Measurements from ENCODE around the gene SLIT3.
"Not testable (repeated sequence)": the region's sequence is repeated elsewhere in the genome, so short reads cannot be mapped to it uniquely, and the experiment has no call there.

SLIT3 gene

GRCh38 chr5:169149317-169149716 is 151.6 kb downstream of the SLIT3 start:
- DNase-seq (ENCODE audit: low read depth in 1 of 2, low spot score in 1 of 2), result no peak

GRCh38 chr5:169148138-169148740 is 152.7 kb downstream of the SLIT3 start:
- DNase-seq (ENCODE audit: low read depth in 1 of 2, low spot score in 1 of 2), result no peak

DNA sequence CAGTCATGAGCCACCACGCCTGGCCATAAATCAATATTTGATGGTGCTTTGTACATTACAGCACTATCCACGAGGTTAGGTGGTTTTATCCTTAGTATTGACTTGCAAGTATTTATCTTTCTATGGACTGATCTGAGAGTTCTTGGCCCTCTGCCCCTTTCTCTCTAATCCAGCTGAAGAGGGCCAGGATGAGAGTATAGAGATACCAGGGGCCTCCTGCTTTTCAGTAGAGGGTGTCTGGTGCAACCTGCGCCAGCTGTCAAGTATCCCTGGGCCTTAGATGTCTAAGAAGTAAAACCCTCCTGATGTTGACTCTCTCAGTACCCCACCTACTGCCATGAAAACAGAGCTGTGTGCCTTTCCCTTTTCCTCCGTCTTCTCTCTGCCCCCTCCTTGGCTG is 153.4 kb downstream of the SLIT3 start:
- no peak for DNase-seq (ENCODE audit: low read depth in 1 of 2, low spot score in 1 of 2)

GRCh38 chr5:169146158-169146557 is 154.8 kb downstream of the SLIT3 start:
- no peak for DNase-seq (ENCODE audit: low read depth in 1 of 2, low spot score in 1 of 2)

- DNase-seq (ENCODE audit: low read depth in 1 of 2, low spot score in 1 of 2), result no peak
Measured at GRCh38 chr5:169142264-169142970, 158.5 kb downstream of the SLIT3 start.

- not testable (repeated sequence) for DNase-seq (ENCODE audit: low read depth in 1 of 2, low spot score in 1 of 2)
Measured at GRCh38 chr5:169140215-169140614, 160.7 kb downstream of the SLIT3 start.

GRCh38 chr5:169139480-169140050 is 161.4 kb downstream of the SLIT3 start:
- no peak for DNase-seq (ENCODE audit: low read depth in 1 of 2, low spot score in 1 of 2)

- DNase-seq (ENCODE audit: low read depth in 1 of 2, low spot score in 1 of 2), result no peak
Measured at GRCh38 chr5:169133531-169133930, 167.4 kb downstream of the SLIT3 start.

DNA sequence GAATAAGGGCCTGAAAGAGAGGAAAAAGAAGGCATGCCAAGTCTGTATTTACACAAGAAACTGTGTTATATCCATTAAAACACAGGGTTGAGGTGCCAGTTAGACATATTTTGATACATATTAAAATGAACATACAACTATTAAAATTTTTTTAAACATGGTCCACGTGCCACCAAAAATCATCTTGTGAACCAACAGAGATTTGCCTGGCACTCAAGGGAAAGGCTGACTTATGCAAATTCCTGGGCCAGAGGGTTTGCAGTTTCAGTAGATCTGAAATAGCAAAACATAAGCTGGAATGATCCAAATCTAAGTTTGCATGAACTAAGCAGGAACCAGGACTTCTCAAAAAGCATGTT is 168.7 kb downstream of the SLIT3 start:
- DNase-seq (ENCODE audit: low read depth in 1 of 2, low spot score in 1 of 2), result no peak

DNA sequence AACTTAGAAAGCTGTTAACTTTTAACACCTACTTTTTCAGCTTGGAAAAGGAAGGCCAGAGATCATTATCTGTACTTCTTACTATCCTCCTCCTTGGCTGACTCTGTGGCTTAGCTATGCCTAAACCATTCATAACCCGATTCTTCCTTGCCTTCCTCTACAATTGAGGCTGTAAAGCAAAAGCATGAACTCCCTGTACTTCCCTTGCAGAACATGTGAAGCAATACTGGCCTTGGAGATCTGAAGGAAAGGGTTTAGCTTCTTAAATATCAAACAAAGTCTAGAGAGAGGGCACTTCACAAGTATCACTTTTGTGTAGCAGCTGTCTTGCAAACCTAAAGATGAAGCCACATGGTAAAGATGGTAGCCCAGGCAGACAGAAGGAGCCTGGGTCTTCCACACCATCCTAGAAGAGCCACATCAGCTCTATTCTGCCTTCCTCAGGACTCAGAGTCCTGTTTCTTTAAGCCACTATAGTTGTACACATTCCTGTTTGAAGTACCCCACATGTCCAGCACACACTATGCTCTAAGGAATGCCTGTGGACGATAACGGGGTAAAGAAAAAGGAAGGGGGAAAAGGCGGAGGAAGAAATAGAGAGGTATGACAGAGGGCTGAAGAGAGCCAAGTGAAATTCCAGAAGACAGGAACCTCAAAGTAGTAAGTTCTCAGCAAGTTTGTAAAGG is 169.2 kb downstream of the SLIT3 start:
- no peak for DNase-seq (ENCODE audit: low read depth in 1 of 2, low spot score in 1 of 2)

- DNase-seq (ENCODE audit: low read depth in 1 of 2, low spot score in 1 of 2), result no peak
Measured at GRCh38 chr5:169128679-169129078, 172.3 kb downstream of the SLIT3 start.

DNA sequence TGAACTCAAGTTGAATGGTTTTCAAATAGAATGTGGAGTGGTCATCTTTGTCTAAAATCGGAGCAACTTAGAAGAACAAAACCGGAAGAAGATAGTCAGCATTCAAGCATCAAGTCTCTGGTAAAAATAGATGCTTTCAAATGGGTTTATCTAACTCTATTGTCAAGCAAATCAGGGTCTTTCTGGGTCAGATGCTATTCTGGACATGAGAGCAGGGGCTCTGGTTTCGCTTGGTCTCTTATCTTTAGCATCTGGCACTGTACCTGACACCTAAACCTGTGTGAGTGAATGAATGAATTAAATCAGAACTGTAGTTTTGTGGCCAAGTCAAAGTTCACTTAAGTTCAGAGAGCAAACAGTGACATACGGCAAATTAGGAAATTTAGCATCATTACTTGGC is 173.5 kb downstream of the SLIT3 start:
- DNase-seq (ENCODE audit: low read depth in 1 of 2, low spot score in 1 of 2), result no peak

DNA sequence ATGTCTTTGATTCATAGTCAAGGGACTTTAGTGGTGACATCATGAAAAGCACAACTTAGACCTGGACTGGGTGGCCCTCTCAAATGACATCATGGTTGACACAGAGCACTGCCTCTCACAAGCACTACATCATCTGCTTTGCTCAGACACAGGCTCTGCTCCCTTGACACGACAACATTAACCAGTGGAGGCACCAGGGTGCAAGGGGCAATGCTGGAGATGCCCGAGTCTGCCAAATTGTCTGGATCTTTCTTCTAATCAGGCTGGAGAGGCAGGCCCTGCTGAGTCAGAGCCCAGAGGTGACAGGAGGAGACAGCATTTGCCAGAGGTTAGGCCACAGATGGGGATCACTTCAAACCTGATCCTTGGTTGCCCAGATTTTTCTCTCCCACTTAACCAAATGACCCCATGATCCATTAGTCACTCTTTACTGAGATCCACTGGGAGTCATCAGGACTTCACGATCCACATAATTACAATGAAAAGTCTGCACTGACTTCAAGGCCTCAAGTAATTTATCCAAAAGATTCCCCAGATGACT is 174.4 kb downstream of the SLIT3 start:
- DNase-seq (ENCODE audit: low read depth in 1 of 2, low spot score in 1 of 2), result no peak

GRCh38 chr5:169125571-169125970 is 175.4 kb downstream of the SLIT3 start:
- DNase-seq (ENCODE audit: low read depth in 1 of 2, low spot score in 1 of 2), result no peak

DNA sequence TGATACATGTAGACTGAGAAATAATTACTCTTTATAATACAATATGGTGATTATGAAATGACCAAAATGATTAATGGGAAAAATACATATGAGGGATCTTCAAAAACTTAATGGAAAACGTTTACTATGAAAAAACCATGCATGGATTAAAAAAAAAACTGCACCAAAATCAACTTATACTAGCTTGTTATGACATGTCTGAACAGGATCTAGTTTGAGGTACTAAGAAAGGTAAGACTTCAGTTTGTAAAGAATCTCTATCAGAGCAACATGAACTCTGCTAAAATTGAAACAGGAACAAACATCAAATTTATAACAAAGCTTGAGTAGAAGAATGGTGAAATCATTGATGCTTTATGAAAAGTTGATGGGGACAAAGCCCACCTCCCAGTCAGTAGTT is 178.0 kb downstream of the SLIT3 start:
- no peak for DNase-seq (ENCODE audit: low read depth in 1 of 2, low spot score in 1 of 2)

- no peak for DNase-seq (ENCODE audit: low read depth in 1 of 2, low spot score in 1 of 2)
Measured at GRCh38 chr5:169121630-169122420, 179.1 kb downstream of the SLIT3 start.

DNA sequence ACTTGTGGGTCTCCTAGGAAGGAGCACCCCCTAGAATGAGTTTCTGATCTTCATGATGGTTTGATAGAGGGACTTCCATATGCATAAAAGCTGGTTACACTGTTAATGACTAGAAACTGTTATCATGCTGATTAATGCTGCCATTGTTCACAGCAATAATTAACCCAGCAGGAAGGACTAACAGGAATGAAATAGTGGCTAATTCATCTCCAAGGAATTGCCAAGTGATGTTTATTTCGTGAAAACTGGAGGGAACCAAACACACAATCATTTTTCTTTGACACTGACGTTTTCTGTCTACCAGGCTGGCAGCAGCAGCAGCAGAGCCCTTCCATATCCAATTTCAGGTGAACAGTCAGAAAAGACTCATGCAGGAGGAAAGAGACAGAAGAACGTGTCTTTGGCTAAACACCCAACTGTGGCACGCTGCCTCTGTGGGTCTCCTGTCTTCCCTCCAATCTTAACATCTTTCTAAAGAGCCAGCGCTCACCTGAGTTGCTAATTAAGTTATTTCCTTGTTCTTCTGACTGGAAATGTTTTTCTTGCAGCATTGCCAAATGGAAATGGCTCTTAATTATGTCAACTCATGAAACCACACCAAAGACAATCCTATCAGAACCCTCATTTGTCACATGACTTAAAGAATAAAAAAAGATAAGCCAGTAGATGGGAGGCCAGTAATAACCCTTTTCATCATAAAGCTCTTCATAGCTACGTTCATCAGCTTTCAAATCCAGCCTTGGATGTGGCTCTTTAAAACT is 181.5 kb downstream of the SLIT3 start:
- no peak for DNase-seq (ENCODE audit: low read depth in 1 of 2, low spot score in 1 of 2)

GRCh38 chr5:169116961-169117461 is 183.9 kb downstream of the SLIT3 start:
- no peak for DNase-seq (ENCODE audit: low read depth in 1 of 2, low spot score in 1 of 2)

DNA sequence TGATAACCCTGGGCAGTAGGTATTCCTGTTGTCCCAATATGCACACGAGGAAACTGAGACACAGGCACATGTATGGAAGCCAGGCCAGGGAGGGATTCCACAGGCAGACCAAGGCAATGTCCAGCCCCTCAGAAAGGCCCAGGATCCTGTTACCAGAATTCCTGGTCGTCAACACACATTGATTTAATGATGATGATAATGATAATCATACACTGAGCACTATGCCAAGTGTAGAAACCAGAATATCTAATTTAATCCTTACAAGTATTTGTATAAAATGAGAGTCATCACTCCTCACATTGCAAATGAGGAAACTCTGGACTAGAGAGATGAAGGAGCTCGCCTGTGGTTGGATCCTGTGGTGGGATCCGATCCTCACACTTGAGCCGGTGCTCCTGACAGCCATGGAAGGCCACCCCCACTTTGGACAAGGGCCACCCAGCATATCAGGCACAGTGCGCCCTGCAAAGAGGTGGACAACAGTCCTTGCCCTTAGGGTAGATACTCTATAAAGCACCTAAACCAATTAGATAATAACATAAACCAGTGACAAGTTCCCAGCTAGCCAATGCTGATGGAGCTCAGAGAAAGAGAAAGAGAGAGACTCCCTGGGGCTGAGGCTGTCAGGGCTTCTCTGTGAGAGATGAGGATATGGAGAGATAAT is 185.3 kb downstream of the SLIT3 start:
- DNase-seq (ENCODE audit: low read depth in 1 of 2, low spot score in 1 of 2), result no peak

All from activated T-helper 1 cell treated with anti-CD3 and anti-CD28 coated beads, Interleukin-2, amount 50 U/mL, for 16 hours (primary cell).